Stomach (tissue), 9 donors: ENCODE results near the gene PPP2R2B. TPM values are rescaled to one million over a fixed set of nuclear protein-coding genes. Genes with fewer than 3 reads are reported as not detected.

Experiments
- DNase-seq, 2 donors: peaks; one replicate each; pipeline versions ENCODE4 v3.0.0 to v3.0.0-alpha.2; 2013 to 2019
- H3K27ac ChIP-seq, 5 donors: fragments of 200-600 bp in 4 of 5; sonication (generic) in 4 of 5; one replicate each; pipeline ENCODE4 v1.5.1; 2013 to 2019; ENCODE audit warnings: mild to moderate bottlenecking in 1 of 5, moderate library complexity in 1 of 5
- H3K27me3 ChIP-seq, 3 donors: fragments of 200-600 bp; sonication (generic); one replicate each; pipeline ENCODE4 v1.5.1; 2017 to 2019; ENCODE audit warnings: mixed run types in 1 of 3
- H3K36me3 ChIP-seq, 4 donors: fragments of 200-600 bp; sonication (generic); 1 replicate in 3 of 4; 2 replicates in 1 of 4; pipeline ENCODE4 v1.5.1; 2016 to 2019
- H3K4me1 ChIP-seq, 4 donors: fragments of 200-600 bp; sonication (generic); one replicate each; pipeline ENCODE4 v1.5.1; 2016 to 2019
- H3K4me3 ChIP-seq, 4 donors: fragments of 200-600 bp; sonication (generic) in 3 of 4; one replicate each; pipeline ENCODE4 v1.5.1; 2016 to 2019; ENCODE audit warnings: mild to moderate bottlenecking in 1 of 4
- H3K9me3 ChIP-seq, 4 donors: fragments of 200-600 bp; sonication (generic); one replicate each; pipeline ENCODE4 v1.5.1; 2016 to 2019
- CTCF ChIP-seq, 7 experiments: fragments of 450-650 bp in 4 of 7; fragments of 200-600 bp in 3 of 7; sonication (generic) in 3 of 7; IDR thresholded peaks; one replicate each; pipeline ENCODE4 v1.5.1; 2016 to 2019; ENCODE audit warnings: antibody characterized with exemption in 7 of 7, control low read depth in 2 of 7, mild to moderate bottlenecking in 1 of 7
- EP300 ChIP-seq: sonication (generic); formaldehyde crosslinking; IDR thresholded peaks from one replicate; pipeline ENCODE4 v1.6.1; 2017; ENCODE audit warnings: antibody characterized with exemption
- POLR2A ChIP-seq, 4 donors: fragments of 450-650 bp; IDR thresholded peaks; one replicate each; pipeline ENCODE4 v1.6.1; 2016; ENCODE audit warnings: antibody characterized with exemption in 4 of 4, control low read depth in 2 of 4, mild to moderate bottlenecking in 1 of 4, moderate library complexity in 1 of 4
- POLR2AphosphoS5 ChIP-seq, 3 donors: sonication (generic); formaldehyde crosslinking; IDR thresholded peaks; one replicate each; pipeline ENCODE4 v1.6.1; 2016; ENCODE audit warnings: antibody characterized with exemption in 3 of 3
- WGBS, 5 donors: extraction: QIAGEN DNeasy Blood & Tissue Kit in 3 of 5; methylation state at CpG; one replicate each; pipeline versions ENCODE4 v1.1.5 to v1.1.7; 2013 to 2018; 5-methylcytosine and 5-hydroxymethylcytosine counted together
- intact Hi-C: fragments of 100-400 bp; cut with DNase I; formaldehyde crosslinking; loops from one replicate; pipeline ENCODE4 v1.15.1; 2023; ENCODE audit warnings: low total_unique reads
- polyA plus RNA-seq, 3 donors: library from polyadenylated mRNA; stranded (reverse); fragments of 200-250 nt; gene quantifications; one replicate each; pipeline ENCODE4 v1.2.3, GENCODE V29; 2013
- total RNA-seq, 5 donors: library from RNA; depleted of rRNA; stranded (reverse); fragments of >200 nt; gene quantifications; one replicate each; pipeline versions ENCODE4 v1.1.0 to v1.2.3, GENCODE V29; 2014 to 2016
- donor health status: healthy with polysubstance abuse.
- donor health status: Bipolar disorder and iron deficiency.
- donor health status: healthy.

PPP2R2B gene
- total and polyA plus RNA-seq, 8 donors = under 0.01 to 4.6 (median 0.75) TPM; not detected in 1

GRCh38 chr5:146540414-146540813 is 338.1 kb downstream of the PPP2R2B start:
- H3K27me3 ChIP-seq = no peaks in the 10 kb centered on the region
- H3K4me1 ChIP-seq = peaks cover 0 to 5% (median 0%) of the 10 kb centered on the region in 4 donors
- no peak for DNase-seq
- H3K9me3 ChIP-seq = no peaks in the 10 kb centered on the region
- no peaks in the 10 kb centered on the region for H3K36me3 ChIP-seq
- 79 to 88% (median 86%) methylated on average over 2 of the region's 2 CpGs for WGBS, 5 donors
- H3K4me3 ChIP-seq = no peak overlapping the region
- intact Hi-C loops = loop anchor here (5.0 kb wide), 1 partner anchor 427 kb away; no protein-coding TSS in a partner anchor
- TF ChIP-seq EP300 (no peak), POLR2AphosphoS5 (IDR thresholded peaks at IDR 0.05) (no peak), POLR2A (IDR thresholded peaks at IDR 0.05) (no peak), CTCF (IDR thresholded peaks at IDR 0.05) (no peak)
- H3K27ac ChIP-seq = no peak overlapping the region

- Histone ChIP-seq H3K36me3 (no peaks in the 10 kb centered on the region), H3K4me1 (peaks cover 0 to 5% (median 0%) of the 10 kb centered on the region in 4 donors), H3K27me3 (no peaks in the 10 kb centered on the region), H3K9me3 (no peaks in the 10 kb centered on the region), H3K27ac (no peak overlapping the region), H3K4me3 (no peak overlapping the region)
- intact Hi-C loops = loop anchor here (5.0 kb wide), 2 partner anchors 427 to 647 kb away; no protein-coding TSS in a partner anchor
- DNase-seq = peak in 1 of 2 donors; percentile 15
- TF ChIP-seq POLR2A (IDR thresholded peaks at IDR 0.05) = no peak
- no peak for TF ChIP-seq CTCF (IDR thresholded peaks at IDR 0.05)
- 75 to 85% (median 81%) methylated on average over 4 of the region's 4 CpGs for WGBS, 5 donors
Observed at GRCh38 chr5:146539973-146540372, 338.6 kb downstream of the PPP2R2B start.

- no peak overlapping the region for H3K4me3 ChIP-seq
- H3K9me3 ChIP-seq = no peaks in the 10 kb centered on the region
- H3K36me3 ChIP-seq = no peaks in the 10 kb centered on the region
- DNase-seq = no peak
- intact Hi-C loops = loop anchor here (5.0 kb wide), 1 partner anchor 649 kb away; no protein-coding TSS in a partner anchor
- no peak for TF ChIP-seq POLR2AphosphoS5 (IDR thresholded peaks at IDR 0.05)
- no peak for TF ChIP-seq EP300
- TF ChIP-seq CTCF (IDR thresholded peaks at IDR 0.05) = no peak
- TF ChIP-seq POLR2A (IDR thresholded peaks at IDR 0.05) = no peak
- peaks cover 0 to 5% (median 0%) of the 10 kb centered on the region in 4 donors for H3K4me1 ChIP-seq
- H3K27me3 ChIP-seq = no peaks in the 10 kb centered on the region
- no peak overlapping the region for H3K27ac ChIP-seq
- WGBS, 5 donors = 78 to 85% (median 82%) methylated on average over 3 of the region's 3 CpGs
Observed at GRCh38 chr5:146538432-146538831, 340.1 kb downstream of the PPP2R2B start.

GRCh38 chr5:146533882-146534281 is 344.7 kb downstream of the PPP2R2B start:
- intact Hi-C loops = no loop called here
- 0% methylated on average over 1 of the region's 1 CpG for WGBS, 5 donors

More at GRCh38 chr5:146533882-146534281, 344.7 kb downstream of the PPP2R2B start:
- no peak overlapping the region for H3K4me3 ChIP-seq
- H3K4me1 ChIP-seq = no peaks in the 10 kb centered on the region
- H3K9me3 ChIP-seq = no peaks in the 10 kb centered on the region
- no peak overlapping the region for H3K27ac ChIP-seq
- DNase-seq = no peak
- no peaks in the 10 kb centered on the region for H3K27me3 ChIP-seq
- TF ChIP-seq POLR2AphosphoS5 (IDR thresholded peaks at IDR 0.05) (no peak), POLR2A (IDR thresholded peaks at IDR 0.05) (no peak), CTCF (IDR thresholded peaks at IDR 0.05) (no peak), EP300 (no peak)
- no peaks in the 10 kb centered on the region for H3K36me3 ChIP-seq
